WERI-Rb-1 (cell line): Measurements from ENCODE around the gene IRF3.

Experiments used
- DNase-seq: peaks from one replicate; pipeline ENCODE4 v3.0.0-alpha.2; 2020
- H3K27ac ChIP-seq: fragments of 250-450 bp; sonication (Bioruptor Pico); 2 replicates; pipeline ENCODE4 v1.5.1; 2020; ENCODE audit warnings: mild to moderate bottlenecking, moderate library complexity
- H3K27me3 ChIP-seq: fragments of 250-450 bp; sonication (Bioruptor Pico); 2 replicates; pipeline ENCODE4 v1.5.1; 2021; ENCODE audit warnings: mild to moderate bottlenecking, low read depth, moderate library complexity; ENCODE audit not compliant: insufficient read depth, severe bottlenecking
- H3K36me3 ChIP-seq: fragments of 250-450 bp; sonication (Bioruptor Pico); 2 replicates; pipeline ENCODE4 v1.5.1; 2020; ENCODE audit warnings: mild to moderate bottlenecking, moderate library complexity
- H3K4me3 ChIP-seq: 2 replicates; pipeline ENCODE4 v1.5.1; 2011; ENCODE audit warnings: low read depth, mild to moderate bottlenecking, control low read depth, low read length
- H3K9me3 ChIP-seq: fragments of 250-450 bp; sonication (Bioruptor Pico); 2 replicates; pipeline ENCODE4 v1.5.1; 2021; ENCODE audit warnings: mild to moderate bottlenecking, moderate library complexity; ENCODE audit not compliant: severe bottlenecking
- TF ChIP-seq, protein P1 (sequence below): IDR thresholded peaks from 2 replicates; pipeline ENCODE4 v1.5.1; 2011; ENCODE audit warnings: low read depth, mild to moderate bottlenecking, control low read depth, inconsistent platforms, low read length

The IRF3 gene

DNA sequence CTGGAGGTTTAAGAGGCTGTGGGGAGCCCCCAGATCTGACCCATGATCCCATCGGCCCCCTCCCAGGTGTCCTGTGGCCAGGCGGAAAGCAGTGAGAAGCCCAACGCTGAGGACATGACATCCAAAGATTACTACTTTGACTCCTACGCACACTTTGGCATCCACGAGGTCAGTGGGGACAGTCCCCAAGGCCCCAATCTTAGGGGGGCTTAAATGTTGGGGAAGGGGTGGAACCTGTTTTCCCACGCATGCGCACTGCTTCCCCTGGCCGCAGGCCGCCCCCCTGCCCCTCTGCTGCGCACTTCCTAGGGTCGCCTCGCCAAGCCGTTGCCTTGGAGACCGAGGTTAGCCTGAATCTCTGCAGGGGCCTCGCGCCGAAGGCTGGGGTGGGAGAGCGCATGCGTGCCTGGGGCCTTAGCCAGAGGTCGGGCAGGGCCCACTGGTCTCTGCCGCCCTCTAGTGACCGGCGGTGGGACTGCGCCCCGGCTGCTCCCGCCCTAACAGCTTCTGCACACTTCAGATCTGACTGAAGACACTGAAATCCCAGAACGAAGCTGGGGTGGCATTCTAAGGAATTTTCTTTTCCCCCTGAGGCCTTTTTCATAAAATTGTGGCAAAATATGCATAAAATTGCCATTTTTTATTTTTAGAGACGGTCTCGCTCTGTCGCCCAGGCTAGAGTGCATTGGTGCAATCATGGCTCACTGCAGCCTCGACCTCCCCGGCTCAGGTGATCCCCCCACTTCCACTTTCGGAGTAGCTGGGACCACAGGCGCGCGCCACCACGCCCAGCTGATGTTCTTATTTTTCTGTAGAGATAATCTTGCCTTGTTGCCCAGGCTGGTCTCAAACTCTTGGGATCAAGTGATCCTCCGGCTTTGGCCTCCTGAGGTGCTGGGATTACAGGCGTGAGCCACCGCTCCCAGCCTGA is 15.0 kb upstream of the IRF3 start:
- H3K27me3 ChIP-seq = no peaks in the 10 kb centered on the region
- peak overlapping the region; percentile 99 for H3K27ac ChIP-seq

DNA sequence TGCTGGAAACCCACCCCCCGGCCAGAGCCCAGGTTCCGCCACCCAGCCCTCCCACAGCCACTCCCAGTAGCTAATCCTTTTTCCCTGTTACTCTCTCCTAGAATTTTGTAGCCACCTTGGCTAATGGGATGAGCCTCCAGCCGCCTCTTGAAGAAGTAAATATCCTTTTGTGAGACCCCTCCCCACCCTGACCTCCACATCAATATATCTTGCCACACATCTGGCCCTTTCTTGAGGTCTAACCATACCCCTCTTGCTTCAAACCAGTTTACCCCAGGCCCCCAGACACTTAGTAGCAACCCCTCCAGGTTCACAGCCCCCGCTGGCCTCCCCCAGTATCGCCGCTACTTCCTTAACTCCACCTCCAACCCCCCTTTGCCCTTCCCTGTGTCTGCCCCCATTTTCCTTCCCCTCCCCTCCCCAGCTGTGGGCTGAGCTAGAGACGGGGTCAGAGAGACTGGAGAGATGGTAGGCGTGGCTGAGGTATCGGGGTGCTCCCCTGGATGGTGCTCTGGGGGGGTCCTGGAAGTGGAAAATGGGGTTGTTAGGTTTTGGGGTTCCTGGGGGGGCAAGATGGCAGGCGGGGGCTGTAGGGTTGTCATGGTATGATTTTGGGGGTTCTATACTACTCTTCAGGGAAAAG is 14.2 kb upstream of the IRF3 start:
- H3K4me3 ChIP-seq = peak overlapping the region; percentile 41

More for the DNA sequence above, 15.0 kb upstream of the IRF3 start:
- peak; percentile 95 for DNase-seq
- Histone ChIP-seq H3K4me3 (peak overlapping the region; percentile 41), H3K9me3 (no peaks in the 10 kb centered on the region), H3K36me3 (peaks cover 61% of the 10 kb centered on the region)
- TF ChIP-seq, protein P1, sequence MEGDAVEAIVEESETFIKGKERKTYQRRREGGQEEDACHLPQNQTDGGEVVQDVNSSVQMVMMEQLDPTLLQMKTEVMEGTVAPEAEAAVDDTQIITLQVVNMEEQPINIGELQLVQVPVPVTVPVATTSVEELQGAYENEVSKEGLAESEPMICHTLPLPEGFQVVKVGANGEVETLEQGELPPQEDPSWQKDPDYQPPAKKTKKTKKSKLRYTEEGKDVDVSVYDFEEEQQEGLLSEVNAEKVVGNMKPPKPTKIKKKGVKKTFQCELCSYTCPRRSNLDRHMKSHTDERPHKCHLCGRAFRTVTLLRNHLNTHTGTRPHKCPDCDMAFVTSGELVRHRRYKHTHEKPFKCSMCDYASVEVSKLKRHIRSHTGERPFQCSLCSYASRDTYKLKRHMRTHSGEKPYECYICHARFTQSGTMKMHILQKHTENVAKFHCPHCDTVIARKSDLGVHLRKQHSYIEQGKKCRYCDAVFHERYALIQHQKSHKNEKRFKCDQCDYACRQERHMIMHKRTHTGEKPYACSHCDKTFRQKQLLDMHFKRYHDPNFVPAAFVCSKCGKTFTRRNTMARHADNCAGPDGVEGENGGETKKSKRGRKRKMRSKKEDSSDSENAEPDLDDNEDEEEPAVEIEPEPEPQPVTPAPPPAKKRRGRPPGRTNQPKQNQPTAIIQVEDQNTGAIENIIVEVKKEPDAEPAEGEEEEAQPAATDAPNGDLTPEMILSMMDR = peak; percentile 94

DNA sequence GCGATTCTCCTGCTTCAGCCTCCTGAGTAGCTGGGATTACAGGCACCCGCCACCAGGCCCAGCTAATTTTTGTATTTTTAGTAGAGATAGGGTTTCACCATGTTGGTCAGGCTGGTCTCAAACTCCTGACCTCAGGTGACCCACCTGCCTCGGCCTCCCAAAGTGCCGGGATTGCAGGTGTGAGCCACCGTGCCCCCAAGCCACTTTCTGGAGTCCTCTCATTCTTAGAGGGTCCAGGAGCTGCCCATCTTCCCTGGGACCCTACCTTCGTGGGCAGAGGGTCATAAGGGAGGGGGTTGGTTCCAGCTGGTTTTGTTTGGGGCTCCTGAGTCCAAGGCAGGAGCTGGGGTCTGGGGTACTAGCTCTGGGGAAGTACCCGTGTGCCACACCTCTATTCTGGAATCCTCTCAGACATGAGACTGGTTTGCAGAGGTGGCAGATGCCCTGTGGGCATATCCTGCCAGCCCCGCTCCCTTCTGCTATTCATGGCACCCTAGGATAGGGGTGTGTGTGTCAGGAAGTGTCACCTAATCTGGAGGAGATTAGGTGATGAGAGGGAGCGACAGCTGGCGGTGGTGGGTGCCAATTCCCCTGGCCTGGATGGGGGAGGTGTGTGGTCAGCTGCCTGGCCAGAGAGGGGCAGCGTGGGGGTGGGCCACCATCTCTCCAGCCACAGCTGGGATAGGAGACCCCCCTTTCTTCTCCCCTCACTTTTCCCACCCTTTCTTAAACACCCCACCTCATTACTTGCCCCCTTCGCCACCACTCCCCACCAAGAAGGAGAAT is 13.5 kb upstream of the IRF3 start:
- Histone ChIP-seq H3K9me3 (no peaks in the 10 kb centered on the region), H3K4me3 (peak overlapping the region; percentile 41), H3K27ac (peak overlapping the region; percentile 99), H3K36me3 (peaks cover 48% of the 10 kb centered on the region), H3K27me3 (no peaks in the 10 kb centered on the region)
- DNase-seq = peak; percentile 82
- TF ChIP-seq, protein P1 = no peak

More for the DNA sequence above, 14.2 kb upstream of the IRF3 start:
- DNase-seq = no peak
- Histone ChIP-seq H3K27me3 (no peaks in the 10 kb centered on the region), H3K27ac (peak overlapping the region; percentile 99), H3K9me3 (no peaks in the 10 kb centered on the region), H3K36me3 (peaks cover 55% of the 10 kb centered on the region)
- TF ChIP-seq, protein P1 = no peak

DNA sequence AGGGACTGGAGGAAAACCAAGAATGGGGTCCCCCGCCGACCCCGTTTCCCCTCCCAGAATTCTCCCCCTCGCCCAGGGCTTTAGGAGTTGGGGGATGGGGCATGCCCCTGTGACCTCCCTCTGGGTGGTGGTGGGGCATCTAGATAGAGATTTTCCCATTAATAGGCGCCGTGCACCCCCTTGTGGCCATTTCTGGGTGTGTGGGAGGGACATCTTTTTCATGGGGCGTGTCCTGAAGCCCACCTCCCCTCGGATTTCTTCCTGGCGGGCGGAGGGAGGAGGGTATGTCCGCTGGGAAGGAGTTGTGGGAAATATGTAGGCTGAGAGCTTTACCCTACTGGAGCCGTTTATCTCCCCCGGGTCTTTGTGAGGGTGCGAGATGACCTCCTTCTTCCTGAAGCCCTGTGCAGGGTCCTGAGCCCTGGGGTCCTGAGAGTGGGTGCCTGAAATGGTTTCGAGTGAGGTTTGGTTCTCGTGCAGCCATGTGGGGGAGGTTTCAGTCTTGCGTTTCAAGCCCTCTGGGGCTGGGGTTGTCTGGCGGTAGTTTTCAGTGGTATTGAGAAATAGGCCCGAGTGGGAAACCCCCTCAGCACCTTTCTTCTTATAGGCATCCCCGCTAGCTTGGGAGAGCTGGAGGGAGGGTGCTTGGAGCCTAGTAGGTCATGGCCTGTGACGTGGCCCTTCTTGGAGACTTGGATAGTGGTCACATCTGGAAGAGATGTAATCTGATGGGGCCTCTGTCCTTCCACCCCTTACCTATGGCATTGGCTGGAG is 12.4 kb upstream of the IRF3 start:
- TF ChIP-seq, protein P1 = peak; percentile 59
- Histone ChIP-seq H3K4me3 (peak overlapping the region; percentile 99), H3K27me3 (no peaks in the 10 kb centered on the region), H3K9me3 (no peaks in the 10 kb centered on the region), H3K36me3 (peaks cover 38% of the 10 kb centered on the region), H3K27ac (peak overlapping the region; percentile 99)
- DNase-seq = peak; percentile 90

DNA sequence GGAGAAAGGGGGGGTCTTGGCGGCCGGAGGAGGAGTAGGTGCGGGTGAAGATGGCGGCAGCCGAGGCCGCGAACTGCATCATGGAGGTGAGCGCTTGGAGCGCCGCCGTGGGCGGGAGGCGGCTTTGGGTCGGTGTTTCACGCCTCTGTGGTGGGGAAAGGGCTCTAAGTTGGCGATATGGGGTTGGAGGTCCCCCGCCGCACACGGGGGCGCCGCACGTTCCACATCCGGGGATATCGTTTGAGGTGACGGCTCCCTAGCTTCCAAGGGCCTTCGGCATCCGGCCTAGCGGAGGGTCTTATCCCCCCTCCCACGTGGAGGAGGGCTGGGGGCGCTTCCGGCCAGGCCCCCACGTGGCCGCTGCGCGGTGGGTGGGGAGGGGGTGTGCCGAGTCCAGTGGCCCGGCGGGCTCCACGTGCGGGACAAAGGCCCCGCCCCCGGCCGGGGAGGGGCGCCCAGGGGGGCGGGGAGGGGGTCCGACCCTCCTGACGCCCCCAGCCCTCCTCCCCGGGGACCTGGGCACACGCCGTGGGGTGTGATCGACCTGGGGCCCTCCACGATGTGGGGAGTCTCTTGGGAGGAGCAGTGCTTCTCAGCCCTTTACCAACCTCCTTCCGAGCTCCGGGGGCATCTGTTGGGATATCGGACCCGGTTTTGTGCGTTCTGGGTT is 11.7 kb upstream of the IRF3 start, which contains the start of gene PRMT1:
TSS of gene PRMT1 (plus strand) at position 41 of the 670 bp plus-strand sequence. CDS start at position 51, 10 bp downstream.
- peak; percentile 58 for DNase-seq
- TF ChIP-seq, protein P1 = no peak
- H3K27me3 ChIP-seq = no peaks in the 10 kb centered on the region
- peaks cover 31% of the 10 kb centered on the region for H3K36me3 ChIP-seq
- H3K4me3 ChIP-seq = peak within 1 kb of the TSS; percentile 99
- no peaks in the 10 kb centered on the region for H3K9me3 ChIP-seq
- H3K27ac ChIP-seq = peak within 1 kb of the TSS; percentile 99
